ENCODE results near the gene ZACN. TPM values are rescaled to one million over a fixed set of nuclear protein-coding genes. Genes with fewer than 3 reads are reported as not detected.

ZACN gene
- total RNA-seq, 1 experiment from 2014 or later = 0.09 TPM

GRCh38 chr17:76122431-76123190 lies 43.6 kb downstream of the ZACN start:
- Histone ChIP-seq H3K27me3 (ENCODE audit: insufficient read depth, low read length) (no peaks in the 10 kb centered on the region), H2AFZ (ENCODE audit: low read length) (no peak overlapping the region)
- peak overlapping the region in 2 of 3 experiments; percentile 72 to 92; a peak in 4 of 7 replicates for H3K27ac Mint-ChIP-seq

More at GRCh38 chr17:76122431-76123190, 43.6 kb downstream of the ZACN start:
- Mint-ChIP-seq H3K4me1 (peaks cover 39 to 40% of the 10 kb centered on the region in 2 experiments), H3K36me3 (ENCODE audit: insufficient read depth in 1 of 3, low read depth in 3 of 3) (no peaks in the 10 kb centered on the region), H3K27me3 (ENCODE audit: low read depth) (peaks cover 10% of the 10 kb centered on the region), H3K4me3 (no peak overlapping the region), H3K9me3 (peaks cover 0 to 2% of the 10 kb centered on the region in 2 experiments; a peak in 1 of 5 replicates)
- H3K79me1 ChIP-seq (ENCODE audit: insufficient read depth, low read depth, low read length, poor library complexity, severe bottlenecking) = no peaks in the 10 kb centered on the region
- no peak overlapping the region for H3K27ac ChIP-seq (ENCODE audit: insufficient read length, low read depth, low read length)
- H2BK15ac ChIP-seq (ENCODE audit: low read depth, low read length) = no peak overlapping the region
- no peak overlapping the region for H4K8ac ChIP-seq (replicated peaks; ENCODE audit: insufficient read length, low read depth, low read length)
- H3K23me2 ChIP-seq (ENCODE audit: insufficient read length, low read depth, low read length, poor library complexity, severe bottlenecking) = no peaks in the 10 kb centered on the region
- H3K4ac ChIP-seq (ENCODE audit: low read depth, low read length) = no peak overlapping the region
- no peak overlapping the region for H2BK20ac ChIP-seq (ENCODE audit: low read depth, low read length, poor library complexity, severe bottlenecking)
- no peak overlapping the region for H2BK120ac ChIP-seq (ENCODE audit: low read depth, low read length, poor library complexity, severe bottlenecking)
- H3K9ac ChIP-seq (ENCODE audit: extremely low read depth, insufficient read length, low read length) = no peak overlapping the region
- no peaks in the 10 kb centered on the region for H3K9me3 ChIP-seq (ENCODE audit: control insufficient read depth, low read depth, low read length)
- no peak overlapping the region for H4K5ac ChIP-seq (ENCODE audit: insufficient read length, low read depth, low read length)
- no peak overlapping the region for H3K14ac ChIP-seq (ENCODE audit: insufficient read depth, low read length)
- no CpG with 5 or more reads among the region's 24 CpGs for WGBS (ENCODE audit: extremely low coverage, insufficient read length, low lambda C conversion rate)
- H3K23ac ChIP-seq (ENCODE audit: insufficient read length, low read depth, low read length) = no peak overlapping the region
- no peaks in the 10 kb centered on the region for H4K20me1 ChIP-seq (ENCODE audit: control insufficient read depth, insufficient read depth, insufficient read length)
- no peak overlapping the region for H2BK12ac ChIP-seq (ENCODE audit: insufficient read length, low read depth, low read length)
- TF ChIP-seq CTCF (conservative IDR thresholded peaks at IDR 0.05) = no peak
- no peak overlapping the region for H4K91ac ChIP-seq (ENCODE audit: insufficient read length, low read depth, low read length)
- no peaks in the 10 kb centered on the region; the same call in 1 of the 2 replicates for H3K4me1 ChIP-seq (ENCODE audit: insufficient read depth, low read length)
- no peak overlapping the region for H2BK5ac ChIP-seq (ENCODE audit: insufficient read length, low read length)
- H3K56ac ChIP-seq (ENCODE audit: insufficient read length, low read depth, low read length) = no peak overlapping the region
- DNase-seq = peak; percentile 70
- no peak overlapping the region for H3T11ph ChIP-seq (ENCODE audit: low read length)
- no peak overlapping the region for H3K18ac ChIP-seq (ENCODE audit: insufficient read length, low read depth, low read length)
- no peaks in the 10 kb centered on the region for H3K79me2 ChIP-seq (ENCODE audit: insufficient read depth, low read length)
- no peak overlapping the region for H2AK5ac ChIP-seq (ENCODE audit: insufficient read length, low read length)
- H3K4me2 ChIP-seq (ENCODE audit: insufficient read depth, insufficient read length, low read length) = no peak overlapping the region
